A673 (cell line): ENCODE data around the gene LIF. TPM values are rescaled to one million over a fixed set of nuclear protein-coding genes. Genes with fewer than 3 reads are reported as not detected.

ENCODE experiments used
- BruUV-seq: library from RNA; stranded (reverse); fragments of 400-500 nt; replicated peaks from 2 replicates; lab custom pipeline; 2021; lab: Mats Ljungman, UMichigan
- CTCF ChIA-PET: fragments of 300-600 bp; sonication (Branson Sonifier 250); formaldehyde crosslinking; loops from one replicate; lab custom pipeline; 2022; ENCODE audit warnings: antibody characterized with exemption; lab: Charles Lee
- POLR2A ChIA-PET: fragments of 300-600 bp; sonication (Branson Sonifier 250); formaldehyde crosslinking; loops from one replicate; lab custom pipeline; 2022; ENCODE audit warnings: antibody characterized with exemption; ENCODE audit not compliant: low non-redundant PET; lab: Charles Lee
- DNase-seq: peaks from one replicate; pipeline ENCODE4 v3.0.0-alpha.2; 2015; ENCODE audit warnings: low spot score
- H3K27ac ChIP-seq: fragments of 200-600 bp; sonication (generic); 2 replicates; pipeline ENCODE4 v1.5.1; 2016; ENCODE audit warnings: mixed run types, low read depth, mild to moderate bottlenecking, mixed read lengths, antibody characterized with exemption, low read length; ENCODE audit not compliant: poor library complexity, severe bottlenecking
- H3K27me3 ChIP-seq: fragments of 200-600 bp; sonication (generic); replicated peaks from 2 replicates; pipeline ENCODE4 v1.6.1; 2017; ENCODE audit warnings: mixed run types, low read depth, mild to moderate bottlenecking, mixed read lengths, antibody characterized with exemption, low read length; ENCODE audit not compliant: insufficient read depth, poor library complexity
- H3K36me3 ChIP-seq: fragments of 200-600 bp; sonication (generic); 2 replicates; pipeline ENCODE4 v1.6.1; 2016; ENCODE audit warnings: mixed run types, mild to moderate bottlenecking, mixed read lengths, antibody characterized with exemption, low read length; ENCODE audit not compliant: insufficient read depth, poor library complexity, severe bottlenecking
- H3K4me1 ChIP-seq: fragments of 200-600 bp; sonication (generic); 2 replicates; pipeline ENCODE4 v1.6.1; 2017; ENCODE audit warnings: mixed run types, mild to moderate bottlenecking, mixed read lengths, antibody characterized with exemption, low read length; ENCODE audit not compliant: insufficient read depth, poor library complexity, severe bottlenecking
- H3K4me3 ChIP-seq: fragments of 200-600 bp; sonication (generic); 2 replicates; pipeline ENCODE4 v1.5.1; 2016; ENCODE audit warnings: low read depth, mixed run types, mild to moderate bottlenecking, mixed read lengths, low read length; ENCODE audit not compliant: poor library complexity, severe bottlenecking
- H3K9me3 ChIP-seq: fragments of 200-600 bp; sonication (generic); 2 replicates; pipeline ENCODE4 v1.6.1; 2016; ENCODE audit warnings: mixed run types, low read depth, mild to moderate bottlenecking, mixed read lengths, antibody characterized with exemption, low read length; ENCODE audit not compliant: poor library complexity, severe bottlenecking
- EZH2 ChIP-seq: fragments of 200-600 bp; sonication (generic); IDR thresholded peaks from 2 replicates; pipeline ENCODE4 v1.6.1; 2017; ENCODE audit warnings: borderline replicate concordance, low read depth, mild to moderate bottlenecking, mixed read lengths, antibody characterized with exemption, low read length; ENCODE audit not compliant: poor library complexity, severe bottlenecking
- intact Hi-C: fragments of 100-400 bp; cut with micrococcal nuclease; formaldehyde crosslinking; loops from one replicate; pipeline ENCODE4 v1.10.0; 2022; ENCODE audit not compliant: unreplicated experiment
- total RNA-seq: library from RNA; stranded (reverse); gene quantifications from 2 replicates; pipeline ENCODE4 v1.2.3, GENCODE V29; 2021
- TF ChIP-seq, protein P1 (sequence below): fragments of 300-800, 200-600 bp; sonication (generic); conservative IDR thresholded peaks from 2 replicates; pipeline ENCODE4 v1.5.1; 2017; ENCODE audit warnings: low read depth, mild to moderate bottlenecking, antibody characterized with exemption, low read length, moderate library complexity, mixed read lengths

Gene LIF
- total RNA-seq, 1 experiment from 2014 or later: 0.24 TPM

DNA sequence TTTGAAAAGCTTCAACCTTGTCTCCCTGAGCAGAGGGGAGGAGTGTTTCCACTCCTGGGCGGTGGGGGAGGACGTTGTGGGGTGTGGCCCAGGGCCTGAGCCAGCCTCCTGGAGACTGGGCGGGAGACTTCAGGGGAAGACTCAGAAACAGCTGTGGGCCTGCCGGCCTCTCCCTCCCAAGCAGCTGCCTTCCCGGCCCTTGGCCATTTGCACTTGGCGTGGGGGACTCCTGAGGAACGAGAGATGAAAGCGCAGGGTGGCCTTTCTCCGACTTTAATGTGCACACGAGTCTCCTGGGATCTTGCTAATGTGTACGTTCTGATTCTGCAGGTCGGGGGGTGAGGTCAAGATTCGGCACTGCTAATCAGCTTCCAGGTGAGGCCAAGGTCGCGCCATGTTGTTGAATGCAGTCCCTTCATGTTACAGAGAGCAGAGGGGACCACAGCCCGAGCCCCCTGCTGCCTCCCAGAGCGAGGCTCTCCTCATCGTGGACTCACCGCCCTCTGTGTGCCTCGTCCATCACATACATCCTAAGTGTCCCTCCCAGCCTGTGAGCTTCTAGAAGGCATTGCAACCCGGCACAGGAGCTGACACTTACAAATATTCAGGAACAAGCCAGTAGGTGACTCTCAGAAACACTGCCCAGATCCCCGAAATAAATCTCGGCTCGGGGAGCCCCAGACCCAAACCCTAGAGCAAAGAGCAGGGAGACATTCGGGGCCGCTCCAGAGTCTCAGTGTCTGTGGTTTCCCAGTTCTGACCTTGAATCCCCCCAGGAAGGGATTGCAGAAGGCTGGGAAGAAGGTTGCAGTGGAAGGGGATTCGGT lies 7.7 kb downstream of the LIF start:
- Histone ChIP-seq H3K36me3 (no peaks in the 10 kb centered on the region), H3K4me3 (no peak overlapping the region), H3K9me3 (no peaks in the 10 kb centered on the region), H3K4me1 (no peaks in the 10 kb centered on the region), H3K27me3 (no peaks in the 10 kb centered on the region), H3K27ac (no peak overlapping the region)
- BruUV-seq: no TSS peak
- TF ChIP-seq, protein P1, sequence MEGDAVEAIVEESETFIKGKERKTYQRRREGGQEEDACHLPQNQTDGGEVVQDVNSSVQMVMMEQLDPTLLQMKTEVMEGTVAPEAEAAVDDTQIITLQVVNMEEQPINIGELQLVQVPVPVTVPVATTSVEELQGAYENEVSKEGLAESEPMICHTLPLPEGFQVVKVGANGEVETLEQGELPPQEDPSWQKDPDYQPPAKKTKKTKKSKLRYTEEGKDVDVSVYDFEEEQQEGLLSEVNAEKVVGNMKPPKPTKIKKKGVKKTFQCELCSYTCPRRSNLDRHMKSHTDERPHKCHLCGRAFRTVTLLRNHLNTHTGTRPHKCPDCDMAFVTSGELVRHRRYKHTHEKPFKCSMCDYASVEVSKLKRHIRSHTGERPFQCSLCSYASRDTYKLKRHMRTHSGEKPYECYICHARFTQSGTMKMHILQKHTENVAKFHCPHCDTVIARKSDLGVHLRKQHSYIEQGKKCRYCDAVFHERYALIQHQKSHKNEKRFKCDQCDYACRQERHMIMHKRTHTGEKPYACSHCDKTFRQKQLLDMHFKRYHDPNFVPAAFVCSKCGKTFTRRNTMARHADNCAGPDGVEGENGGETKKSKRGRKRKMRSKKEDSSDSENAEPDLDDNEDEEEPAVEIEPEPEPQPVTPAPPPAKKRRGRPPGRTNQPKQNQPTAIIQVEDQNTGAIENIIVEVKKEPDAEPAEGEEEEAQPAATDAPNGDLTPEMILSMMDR: no peak
- no peak for TF ChIP-seq EZH2
- POLR2A ChIA-PET: no interaction called here
- CTCF ChIA-PET: no interaction called here
- intact Hi-C loops: no loop called here
- no peak for DNase-seq

DNA sequence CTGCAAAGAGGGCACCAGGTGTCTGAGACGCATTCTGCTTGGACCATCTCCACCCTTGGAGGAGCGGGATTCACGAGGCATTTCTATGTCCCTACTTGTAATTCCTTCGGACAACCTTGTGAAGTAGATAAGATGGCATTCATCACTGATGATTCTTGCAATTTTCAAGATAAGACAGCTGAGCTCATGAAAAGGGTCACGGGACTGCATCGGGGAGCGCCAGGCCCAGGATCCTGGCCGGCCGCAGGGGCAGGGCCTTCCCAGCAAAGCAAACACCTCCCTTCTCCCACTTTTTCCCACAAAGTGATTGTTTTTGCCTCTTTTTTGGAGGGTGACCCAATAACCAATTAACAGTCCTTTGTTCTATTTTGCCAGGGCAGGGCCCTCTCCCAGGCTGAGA lies 8.4 kb downstream of the LIF start:
- intact Hi-C loops: no loop called here
- POLR2A ChIA-PET: no interaction called here

DNA sequence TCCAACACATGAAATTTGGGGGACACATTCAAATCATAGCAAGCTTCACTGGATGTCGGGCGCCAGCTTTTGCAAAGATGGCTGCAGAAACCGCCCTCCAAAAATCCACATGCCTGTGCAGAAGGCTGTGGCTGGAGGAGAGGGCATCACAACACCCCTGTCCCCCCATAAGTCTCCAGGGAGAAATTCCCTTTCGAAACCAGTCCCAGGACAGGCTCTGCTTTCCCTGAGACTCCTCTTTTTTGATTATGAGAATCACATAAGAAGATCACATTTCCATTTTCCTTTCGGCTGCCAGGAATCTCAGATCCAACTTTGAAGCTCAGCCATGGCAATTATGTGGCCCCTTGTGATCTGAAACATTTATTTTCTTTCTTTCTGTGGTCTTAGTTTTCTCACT lies 9.7 kb downstream of the LIF start:
- no peak overlapping the region for H3K4me3 ChIP-seq
- no peak for TF ChIP-seq EZH2
- TF ChIP-seq, protein P1: no peak
- BruUV-seq: no TSS peak
- H3K9me3 ChIP-seq: no peaks in the 10 kb centered on the region
- intact Hi-C loops: no loop called here
- CTCF ChIA-PET: interaction anchor here (0.5 kb wide), 1 partner anchor 649 kb away, joined by 5 read pairs; no protein-coding TSS in a partner anchor
- H3K27ac ChIP-seq: no peak overlapping the region
- H3K4me1 ChIP-seq: no peaks in the 10 kb centered on the region
- POLR2A ChIA-PET: no interaction called here
- no peak for DNase-seq
- no peaks in the 10 kb centered on the region for H3K36me3 ChIP-seq
- H3K27me3 ChIP-seq: no peaks in the 10 kb centered on the region

More for the DNA sequence above, 8.4 kb downstream of the LIF start:
- H3K36me3 ChIP-seq: no peaks in the 10 kb centered on the region
- no peaks in the 10 kb centered on the region for H3K9me3 ChIP-seq
- H3K4me3 ChIP-seq: no peak overlapping the region
- no peaks in the 10 kb centered on the region for H3K4me1 ChIP-seq
- BruUV-seq: no TSS peak
- CTCF ChIA-PET: no interaction called here
- TF ChIP-seq, protein P1: no peak
- no peak for TF ChIP-seq EZH2
- H3K27me3 ChIP-seq: no peaks in the 10 kb centered on the region
- no peak overlapping the region for H3K27ac ChIP-seq
- no peak for DNase-seq
